ENCODE measurements around the gene ZDHHC8. TPM values are rescaled to one million over a fixed set of nuclear protein-coding genes. Genes with fewer than 3 reads are reported as not detected.

ZDHHC8 gene
- total RNA-seq, 8 experiments from 2014 or later, result 4.5 to 34.5 (median 8.9) TPM

DNA sequence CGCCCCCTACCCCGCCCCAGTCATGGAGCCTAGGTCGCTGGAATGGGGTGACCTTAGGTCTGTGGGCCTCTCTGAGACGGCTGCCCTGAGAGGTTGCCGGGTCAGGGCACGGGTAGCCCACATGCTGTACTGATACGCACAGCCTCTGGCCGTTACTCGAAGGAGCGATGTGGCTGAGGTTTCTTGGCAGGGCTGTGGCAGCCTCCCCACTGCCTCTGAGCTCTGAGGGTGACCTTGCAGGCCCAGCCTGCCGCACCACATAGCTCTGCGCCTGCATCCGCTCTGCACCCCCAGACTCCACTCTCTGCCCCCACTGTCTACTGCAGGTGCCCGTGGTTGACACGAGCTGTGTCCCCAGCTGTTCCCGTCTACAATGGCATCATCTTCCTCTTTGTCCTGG lies 7.3 kb downstream of the ZDHHC8 start:
- Histone ChIP-seq H3K4me1 (replicated peaks in 1 of 2) (peaks cover 9 to 23% of the 10 kb centered on the region in 2 donors), H3K27ac (peak overlapping the region in 1 of 2 donors; percentile 32), H3K4me3 (no peak overlapping the region)
- ATAC-seq (replicated peaks in 6 of 8), result no peak
- WGBS, 10 experiments, result 92 to 100% (median 100%) methylated on average over 1 to 5 of the region's 16 CpGs; no CpG with 5 or more reads in 6 of the 10 experiments
- in situ Hi-C loops (cut with MboI; ENCODE audit: low pct_unique_long_range_greater_than_20kb in 2 of 9, low sequenced_read_pairs in 9 of 9, unreplicated experiment in 9 of 9), result loop anchor here in 1 of 9 experiments (25.0 kb wide), 1 partner anchor 102 kb away; no protein-coding TSS in a partner anchor

DNA sequence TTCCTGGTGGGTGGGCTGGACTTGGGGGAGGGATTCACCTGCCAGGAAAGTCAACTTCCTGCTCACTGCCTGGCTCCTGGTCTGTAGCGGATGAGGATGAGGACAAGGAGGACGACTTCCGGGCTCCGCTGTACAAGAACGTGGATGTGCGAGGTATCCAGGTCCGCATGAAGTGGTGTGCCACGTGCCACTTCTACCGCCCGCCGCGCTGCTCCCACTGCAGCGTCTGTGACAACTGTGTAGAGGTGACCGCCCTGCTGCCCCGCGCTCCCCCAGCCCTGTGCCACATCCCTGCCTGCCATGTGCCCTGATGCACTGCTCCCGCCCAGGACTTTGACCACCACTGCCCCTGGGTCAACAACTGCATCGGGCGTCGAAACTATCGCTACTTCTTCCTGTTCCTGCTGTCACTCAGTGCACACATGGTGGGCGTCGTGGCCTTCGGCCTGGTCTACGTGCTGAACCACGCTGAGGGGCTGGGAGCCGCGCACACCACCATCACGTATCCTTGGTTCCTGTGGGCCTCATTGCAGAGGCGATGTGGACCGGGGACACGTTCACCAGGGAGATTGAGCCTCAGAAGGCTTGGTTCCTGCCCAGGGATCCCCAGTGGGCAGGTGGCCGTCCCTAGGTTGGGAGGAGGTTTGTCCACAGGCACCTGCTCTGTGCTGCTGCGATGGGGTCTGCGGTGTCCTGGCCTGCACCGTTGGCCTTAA lies 7.9 kb downstream of the ZDHHC8 start:
- Histone ChIP-seq H3K4me3 (no peak overlapping the region), H3K27ac (no peak overlapping the region), H3K4me1 (replicated peaks in 1 of 2) (peaks cover 9 to 23% of the 10 kb centered on the region in 2 donors)
- in situ Hi-C loops (cut with MboI; ENCODE audit: low pct_unique_long_range_greater_than_20kb in 2 of 9, low sequenced_read_pairs in 9 of 9, unreplicated experiment in 9 of 9), result loop anchor here in 1 of 9 experiments (25.0 kb wide), 1 partner anchor 102 kb away; no protein-coding TSS in a partner anchor
- WGBS, 10 experiments, result 60 to 100% (median 90%) methylated on average over 1 to 13 of the region's 36 CpGs; no CpG with 5 or more reads in 5 of the 10 experiments
- ATAC-seq (replicated peaks in 6 of 8), result no peak

DNA sequence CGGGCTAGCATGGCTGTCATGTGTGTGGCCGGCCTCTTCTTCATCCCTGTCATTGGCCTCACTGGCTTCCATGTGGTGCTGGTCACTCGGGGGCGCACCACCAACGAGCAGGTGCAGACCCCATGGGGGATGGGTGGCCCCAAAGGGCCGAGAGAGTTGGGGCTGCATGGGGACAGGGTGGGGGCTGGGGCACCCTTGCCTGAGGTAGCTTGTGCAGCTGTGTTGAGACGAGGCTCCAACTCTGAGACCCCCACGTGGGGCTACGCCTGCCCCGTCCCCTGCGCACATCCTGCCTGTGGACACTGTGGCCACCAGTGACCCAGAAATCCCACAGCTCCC lies 8.5 kb downstream of the ZDHHC8 start:
- peaks cover 9 to 23% of the 10 kb centered on the region in 2 donors for H3K4me1 ChIP-seq (replicated peaks in 1 of 2)
- no peak overlapping the region for H3K27ac ChIP-seq
- in situ Hi-C loops (cut with MboI; ENCODE audit: low pct_unique_long_range_greater_than_20kb in 2 of 9, low sequenced_read_pairs in 9 of 9, unreplicated experiment in 9 of 9), result loop anchor here in 1 of 9 experiments (25.0 kb wide), 1 partner anchor 103 kb away; no protein-coding TSS in a partner anchor
- ATAC-seq (replicated peaks in 6 of 8), result no peak
- WGBS, 10 experiments, result 80 to 90% methylated on average over 2 of the region's 11 CpGs; no CpG with 5 or more reads in 8 of the 10 experiments
- no peak overlapping the region for H3K4me3 ChIP-seq

DNA sequence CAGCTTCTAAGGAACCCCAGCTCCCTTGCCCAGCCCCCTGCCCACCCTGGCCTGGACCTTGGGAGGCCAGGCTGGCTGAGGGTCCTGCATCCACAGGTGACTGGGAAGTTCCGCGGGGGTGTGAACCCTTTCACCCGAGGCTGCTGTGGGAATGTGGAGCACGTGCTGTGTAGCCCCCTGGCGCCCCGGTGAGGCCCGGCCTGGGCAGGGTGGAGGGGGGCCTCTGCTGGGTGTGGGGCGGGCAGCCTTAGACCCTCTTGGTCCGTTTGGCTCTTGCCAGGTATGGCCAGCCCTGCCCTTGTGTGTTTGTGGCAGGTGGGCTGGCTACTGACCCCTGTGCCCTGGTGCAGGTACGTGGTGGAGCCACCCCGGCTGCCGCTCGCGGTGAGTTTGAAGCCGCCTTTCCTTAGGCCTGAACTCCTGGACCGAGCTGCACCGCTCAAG lies 8.9 kb downstream of the ZDHHC8 start:
- no peak overlapping the region for H3K4me3 ChIP-seq
- WGBS, 10 experiments, result 40 to 94% methylated on average over 1 to 8 of the region's 17 CpGs; no CpG with 5 or more reads in 8 of the 10 experiments
- peaks cover 9 to 23% of the 10 kb centered on the region in 2 donors for H3K4me1 ChIP-seq (replicated peaks in 1 of 2)
- no peak for ATAC-seq (replicated peaks in 6 of 8)
- H3K27ac ChIP-seq, result no peak overlapping the region
- in situ Hi-C loops (cut with MboI; ENCODE audit: low pct_unique_long_range_greater_than_20kb in 2 of 9, low sequenced_read_pairs in 9 of 9, unreplicated experiment in 9 of 9), result loop anchor here in 1 of 9 experiments (25.0 kb wide), 1 partner anchor 103 kb away; no protein-coding TSS in a partner anchor

DNA sequence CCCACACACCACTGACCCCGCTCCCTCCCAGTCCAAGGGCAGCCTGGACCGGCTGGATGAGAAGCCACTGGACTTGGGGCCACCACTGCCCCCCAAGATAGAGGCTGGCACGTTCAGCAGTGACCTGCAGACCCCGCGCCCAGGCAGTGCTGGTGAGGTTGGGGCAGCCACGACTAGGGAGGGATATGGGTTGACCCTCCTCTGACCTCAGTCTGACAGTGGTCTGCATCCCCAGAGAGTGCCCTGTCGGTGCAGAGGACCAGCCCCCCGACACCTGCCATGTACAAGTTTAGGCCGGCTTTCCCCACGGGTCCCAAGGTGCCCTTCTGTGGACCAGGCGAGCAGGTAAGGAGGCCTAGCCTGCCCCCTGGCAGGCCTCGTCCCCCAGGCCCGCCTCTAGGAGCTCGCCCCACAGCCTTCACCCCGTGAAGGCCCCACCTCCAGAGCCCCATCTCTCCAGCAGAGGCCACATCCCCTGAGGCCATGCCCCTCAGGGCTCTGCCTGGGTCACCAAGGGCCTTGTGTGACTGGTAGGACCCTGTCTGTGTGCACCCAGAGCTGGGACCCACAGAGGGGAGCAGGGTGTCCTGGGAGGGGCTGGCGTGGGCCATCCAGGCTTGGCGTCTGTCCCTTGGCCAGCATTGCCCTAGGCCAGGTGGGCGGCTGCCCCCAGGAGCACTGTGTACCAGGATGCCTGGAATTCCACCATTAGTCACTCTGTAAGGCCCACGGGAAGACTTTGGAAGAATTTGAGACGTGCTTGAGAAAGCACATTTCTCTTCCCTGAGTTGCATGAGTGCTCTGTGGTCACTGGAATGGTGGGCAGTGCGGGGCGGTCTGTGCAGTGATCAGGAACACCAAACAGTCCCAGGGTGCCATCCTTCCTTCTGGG lies 9.8 kb downstream of the ZDHHC8 start:
- ATAC-seq (replicated peaks in 6 of 8), result no peak
- H3K27ac ChIP-seq, result no peak overlapping the region
- in situ Hi-C loops (cut with MboI; ENCODE audit: low pct_unique_long_range_greater_than_20kb in 2 of 9, low sequenced_read_pairs in 9 of 9, unreplicated experiment in 9 of 9), result loop anchor here in 1 of 9 experiments (25.0 kb wide), 1 partner anchor 104 kb away; no protein-coding TSS in a partner anchor
- WGBS, 10 experiments, result 57 to 100% (median 60%) methylated on average over 1 to 2 of the region's 22 CpGs; no CpG with 5 or more reads in 7 of the 10 experiments
- peaks cover 9 to 16% of the 10 kb centered on the region in 2 donors for H3K4me1 ChIP-seq (replicated peaks in 1 of 2)
- no peak overlapping the region for H3K4me3 ChIP-seq

DNA sequence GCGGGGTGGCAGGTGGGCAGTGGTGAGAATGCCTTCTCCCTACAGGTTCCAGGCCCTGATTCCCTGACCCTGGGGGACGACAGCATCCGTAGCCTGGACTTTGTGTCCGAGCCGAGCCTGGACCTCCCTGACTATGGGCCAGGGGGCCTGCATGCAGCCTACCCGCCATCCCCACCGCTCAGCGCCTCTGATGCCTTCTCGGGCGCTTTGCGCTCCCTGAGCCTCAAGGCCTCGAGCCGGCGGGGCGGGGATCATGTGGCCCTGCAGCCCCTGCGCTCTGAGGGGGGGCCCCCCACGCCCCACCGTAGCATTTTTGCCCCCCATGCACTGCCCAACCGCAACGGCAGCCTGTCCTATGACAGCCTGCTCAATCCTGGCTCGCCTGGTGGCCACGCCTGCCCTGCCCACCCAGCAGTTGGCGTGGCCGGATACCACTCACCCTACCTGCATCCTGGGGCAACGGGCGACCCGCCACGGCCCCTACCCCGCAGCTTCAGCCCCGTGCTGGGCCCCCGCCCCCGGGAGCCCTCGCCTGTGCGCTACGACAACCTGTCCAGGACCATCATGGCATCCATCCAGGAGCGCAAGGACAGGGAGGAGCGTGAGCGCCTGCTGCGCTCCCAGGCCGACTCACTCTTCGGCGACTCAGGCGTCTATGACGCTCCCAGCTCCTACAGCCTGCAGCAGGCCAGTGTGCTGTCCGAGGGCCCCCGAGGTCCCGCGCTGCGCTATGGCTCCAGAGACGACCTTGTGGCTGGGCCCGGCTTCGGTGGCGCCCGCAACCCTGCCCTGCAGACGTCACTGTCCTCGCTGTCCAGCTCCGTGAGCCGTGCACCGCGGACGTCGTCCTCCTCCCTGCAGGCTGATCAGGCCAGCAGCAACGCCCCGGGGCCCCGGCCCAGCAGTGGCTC lies 11.4 kb downstream of the ZDHHC8 start:
- Histone ChIP-seq H3K4me3 (no peak overlapping the region), H3K27ac (no peak overlapping the region), H3K4me1 (replicated peaks in 1 of 2) (peaks cover 4 to 5% of the 10 kb centered on the region in 2 donors)
- no peak for ATAC-seq (replicated peaks in 6 of 8)
- in situ Hi-C loops (cut with MboI; ENCODE audit: low pct_unique_long_range_greater_than_20kb in 2 of 9, low sequenced_read_pairs in 9 of 9, unreplicated experiment in 9 of 9), result loop anchor here in 1 of 9 experiments (25.0 kb wide), 1 partner anchor 106 kb away; no protein-coding TSS in a partner anchor
- 100% methylated on average over 1 to 2 of the region's 65 CpGs; no CpG with 5 or more reads in 8 of the 10 experiments for WGBS, 10 experiments

DNA sequence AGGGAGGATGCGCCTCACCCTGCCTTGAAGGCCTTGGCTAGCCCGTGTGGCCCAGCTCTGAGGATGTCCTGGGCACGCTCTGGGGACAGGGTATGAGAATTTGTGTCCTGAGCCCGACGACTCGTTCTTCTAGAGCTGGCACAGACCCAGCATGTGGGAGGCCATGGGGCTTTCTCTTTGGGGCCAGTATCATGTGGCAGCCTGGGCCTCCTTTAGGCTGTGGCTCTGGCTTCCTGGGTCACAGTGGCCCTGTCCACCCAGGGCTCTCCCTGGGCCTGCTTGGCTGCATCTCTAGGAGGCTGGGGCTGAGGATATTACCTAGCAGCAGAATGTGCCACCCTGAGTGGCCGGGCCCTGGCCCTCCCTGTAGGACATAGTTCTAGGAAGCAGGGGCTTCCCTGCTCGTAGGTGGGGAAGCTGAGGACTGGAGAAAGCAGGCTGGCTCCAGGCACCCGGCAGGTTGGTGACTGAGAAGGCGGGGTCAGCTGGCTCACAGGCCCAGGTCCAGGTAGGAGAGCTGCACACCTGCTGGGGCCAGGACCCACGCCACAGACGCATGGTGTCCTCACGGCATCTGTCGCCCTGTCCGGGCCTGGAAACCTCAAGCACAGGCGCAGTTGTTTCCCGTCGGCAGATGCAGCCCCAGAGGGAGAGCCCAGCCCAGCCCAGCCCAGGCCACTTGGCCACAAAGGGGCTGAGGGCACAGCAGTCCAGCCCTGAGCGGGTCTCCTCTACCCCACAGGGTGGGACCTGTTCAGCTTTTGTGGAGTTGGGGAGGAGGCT lies 12.5 kb downstream of the ZDHHC8 start:
- Histone ChIP-seq H3K4me3 (no peak overlapping the region), H3K4me1 (replicated peaks in 1 of 2) (peaks cover 3 to 5% of the 10 kb centered on the region in 2 donors), H3K27ac (no peak overlapping the region)
- in situ Hi-C loops (cut with MboI; ENCODE audit: low pct_unique_long_range_greater_than_20kb in 2 of 9, low sequenced_read_pairs in 9 of 9, unreplicated experiment in 9 of 9), result loop anchor here in 1 of 9 experiments (25.0 kb wide), 1 partner anchor 107 kb away; no protein-coding TSS in a partner anchor
- ATAC-seq (replicated peaks in 6 of 8), result no peak
- 95% methylated on average over 4 of the region's 19 CpGs; no CpG with 5 or more reads in 9 of the 10 experiments for WGBS, 10 experiments

DNA sequence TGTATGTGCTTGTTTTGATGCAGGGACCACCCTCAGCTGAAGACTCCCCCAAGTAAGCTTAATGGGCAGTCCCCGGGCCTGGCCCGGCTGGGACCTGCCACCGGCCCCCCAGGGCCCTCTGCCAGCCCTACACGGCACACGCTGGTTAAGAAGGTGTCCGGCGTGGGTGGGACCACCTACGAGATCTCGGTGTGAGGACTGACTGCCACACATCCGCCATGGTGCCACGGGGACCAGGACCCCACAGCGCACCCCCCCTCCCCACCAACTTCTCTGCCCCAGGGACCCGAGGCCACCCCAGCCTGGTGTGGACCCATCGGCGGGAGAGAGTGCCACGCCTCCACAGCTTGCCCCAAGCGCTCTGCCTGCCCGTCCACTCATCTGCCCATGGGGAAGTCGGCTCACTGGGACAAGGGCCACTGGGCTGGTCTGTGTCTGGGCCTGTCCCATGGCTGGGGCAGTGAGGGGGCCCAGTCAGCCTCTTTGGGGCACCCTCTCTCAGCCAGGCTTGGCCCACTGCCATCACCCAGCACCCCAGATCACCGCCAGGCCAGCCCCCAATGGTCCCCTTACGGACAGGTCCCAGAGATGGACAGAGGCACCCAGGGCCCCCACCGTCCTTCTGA lies 13.7 kb downstream of the ZDHHC8 start:
- 93% methylated on average over 3 of the region's 22 CpGs; no CpG with 5 or more reads in 9 of the 10 experiments for WGBS, 10 experiments
- H3K4me1 ChIP-seq (replicated peaks in 1 of 2), result peaks cover 3 to 5% of the 10 kb centered on the region in 2 donors
- H3K4me3 ChIP-seq, result no peak overlapping the region
- in situ Hi-C loops (cut with MboI; ENCODE audit: low pct_unique_long_range_greater_than_20kb in 2 of 9, low sequenced_read_pairs in 9 of 9, unreplicated experiment in 9 of 9), result loop anchor here in 1 of 9 experiments (25.0 kb wide), 1 partner anchor 108 kb away; no protein-coding TSS in a partner anchor
- ATAC-seq (replicated peaks in 6 of 8), result no peak
- H3K27ac ChIP-seq, result no peak overlapping the region

DNA sequence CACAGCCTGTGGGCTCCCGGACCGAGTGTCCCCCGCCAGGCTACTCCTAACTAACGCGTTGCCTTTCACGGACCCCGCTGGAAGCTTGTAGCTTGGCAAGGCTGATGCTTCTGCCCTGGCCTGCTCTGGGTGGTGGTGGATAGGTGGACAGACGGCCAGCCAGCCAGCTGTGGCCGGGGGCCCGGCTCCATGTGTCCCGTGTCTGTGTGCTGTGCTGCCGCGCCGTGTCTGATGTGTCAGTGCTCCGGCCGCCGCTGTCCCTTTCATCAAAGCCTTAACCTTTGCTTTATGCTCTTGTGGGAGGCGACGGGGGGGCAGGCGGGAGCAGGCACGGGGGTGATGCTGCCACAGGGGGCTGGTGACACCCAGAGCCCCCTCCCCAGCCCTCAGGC lies 14.2 kb downstream of the ZDHHC8 start:
- ATAC-seq (replicated peaks in 6 of 8), result no peak
- WGBS, 10 experiments, result 100% methylated on average over 3 of the region's 21 CpGs; no CpG with 5 or more reads in 9 of the 10 experiments
- H3K27ac ChIP-seq, result peak overlapping the region in 1 of 2 donors; percentile 55
- in situ Hi-C loops (cut with MboI; ENCODE audit: low pct_unique_long_range_greater_than_20kb in 2 of 9, low sequenced_read_pairs in 9 of 9, unreplicated experiment in 9 of 9), result loop anchor here in 1 of 9 experiments (25.0 kb wide), 1 partner anchor 109 kb away; no protein-coding TSS in a partner anchor
- H3K4me1 ChIP-seq (replicated peaks in 1 of 2), result peaks cover 3 to 5% of the 10 kb centered on the region in 2 donors
- no peak overlapping the region for H3K4me3 ChIP-seq

DNA sequence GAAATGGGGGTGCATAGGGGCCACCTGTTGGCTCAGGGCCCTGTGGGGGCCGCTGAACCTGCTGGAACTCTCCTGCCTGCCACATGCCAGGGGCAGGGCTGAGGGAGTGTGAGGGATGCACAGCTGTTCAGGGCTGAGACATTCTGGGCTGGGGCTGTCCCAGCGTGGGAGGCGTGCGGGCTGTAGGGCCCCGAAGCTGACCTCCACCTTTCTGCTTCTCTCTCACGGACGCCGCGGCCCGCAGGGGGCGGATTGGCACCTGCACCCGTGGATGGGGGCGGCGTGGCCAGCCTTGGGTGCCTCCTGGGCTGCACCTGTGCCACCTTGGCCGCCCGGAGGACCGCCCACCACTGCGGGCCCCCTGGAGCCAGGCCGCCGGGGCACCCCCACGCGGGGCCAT lies 15.2 kb downstream of the ZDHHC8 start:
- ATAC-seq (replicated peaks in 6 of 8), result peak in 1 of 8 experiments; percentile 18
- in situ Hi-C loops (cut with MboI; ENCODE audit: low pct_unique_long_range_greater_than_20kb in 2 of 9, low sequenced_read_pairs in 9 of 9, unreplicated experiment in 9 of 9), result loop anchor here in 1 of 9 experiments (25.0 kb wide), 1 partner anchor 109 kb away; no protein-coding TSS in a partner anchor
- Histone ChIP-seq H3K4me3 (no peak overlapping the region), H3K4me1 (replicated peaks in 1 of 2) (peaks cover 3 to 5% of the 10 kb centered on the region in 2 donors), H3K27ac (no peak overlapping the region)
- 78% methylated on average over 9 of the region's 22 CpGs; no CpG with 5 or more reads in 9 of the 10 experiments for WGBS, 10 experiments
